ENCODE measurements around the gene SPI1. TPM values are rescaled to one million over a fixed set of nuclear protein-coding genes. Genes with fewer than 3 reads are reported as not detected.

SPI1 gene
- total and polyA plus RNA-seq, 7 donors, result 1.6 to 8.3 (median 3.6) TPM

DNA sequence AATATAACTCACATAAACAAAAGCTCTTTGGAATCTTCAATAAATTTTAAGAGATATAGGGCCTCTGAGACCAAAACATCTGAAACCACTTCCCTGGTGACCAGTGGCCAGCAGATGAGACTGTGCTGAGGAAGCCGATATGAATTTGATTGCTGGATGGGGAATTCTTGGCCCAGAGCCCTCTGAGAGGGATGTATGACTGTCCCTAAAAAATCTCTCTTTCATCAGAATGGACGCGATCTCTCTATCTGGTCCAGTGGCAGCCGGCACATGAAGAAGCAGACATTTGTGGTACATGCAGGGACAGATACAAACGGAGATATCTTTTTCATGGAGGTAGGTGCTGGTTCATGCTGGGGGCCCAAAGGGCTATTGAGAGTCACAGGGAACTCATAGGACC, 63.4 kb downstream of the SPI1 start:
- Histone ChIP-seq H3K4me1 (no peaks in the 10 kb centered on the region), H3K27me3 (ENCODE audit: insufficient read depth in 3 of 3, low read length in 2 of 3) (no peaks in the 10 kb centered on the region), H3K9me3 (no peaks in the 10 kb centered on the region), H3K36me3 (ENCODE audit: insufficient read depth in 1 of 2, low read depth in 1 of 2) (peaks cover 11 to 89% of the 10 kb centered on the region in 2 donors), H3K27ac (no peak overlapping the region), H3K4me3 (no peak overlapping the region)
- intact Hi-C loops (cut with DNase I), result no loop called here
- no peak for TF ChIP-seq CTCF (IDR thresholded peaks at IDR 0.05)
- WGBS, 3 donors, result 76 to 84% (median 78%) methylated on average over 5 of the region's 5 CpGs
- ATAC-seq (no peak), DNase-seq (no peak)

DNA sequence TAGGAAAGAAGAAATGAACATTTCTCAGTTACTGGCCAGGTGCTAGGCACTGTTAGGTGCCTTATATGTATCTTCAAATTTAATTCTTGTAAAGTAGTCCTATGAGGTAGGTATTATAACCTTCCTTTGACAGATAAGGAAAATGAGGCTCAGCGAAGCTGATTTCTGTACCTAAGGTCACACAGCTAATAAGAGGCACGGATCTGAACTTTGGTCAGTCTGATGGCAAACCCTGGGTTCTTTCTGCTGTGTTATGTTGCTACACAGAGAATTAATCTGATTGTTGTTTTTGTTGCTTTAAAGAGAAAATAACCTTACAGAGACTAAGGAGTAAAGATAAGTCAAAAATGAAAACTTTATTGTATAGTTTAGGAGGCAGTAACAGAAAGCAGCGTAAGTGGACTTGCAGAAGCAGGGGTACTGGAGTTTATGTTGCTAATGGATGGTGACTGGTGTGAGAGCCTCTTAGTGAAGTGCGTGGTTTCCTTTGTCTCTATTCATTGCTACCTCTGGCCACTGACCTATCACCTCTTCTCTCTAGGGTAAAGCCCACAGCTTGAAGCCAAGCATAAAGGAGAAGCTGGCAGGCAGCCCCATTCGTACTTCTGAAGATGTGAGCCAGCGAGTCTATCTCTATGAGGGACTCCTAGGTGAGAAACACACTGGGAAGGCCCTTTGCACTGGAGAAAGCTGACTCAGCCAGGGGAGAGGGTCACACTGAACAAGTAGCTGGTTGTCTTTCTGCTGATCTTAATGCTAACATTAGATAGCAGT, 70.1 kb downstream of the SPI1 start:
- DNase-seq, result no peak
- ATAC-seq, result no peak

GRCh38 chr11:47306484-47306844, 71.9 kb downstream of the SPI1 start:
- WGBS, 3 donors, result 90 to 96% (median 96%) methylated on average over 1 of the region's 1 CpG
- ATAC-seq (no peak), DNase-seq (no peak)
- no peak overlapping the region for H3K27ac ChIP-seq
- intact Hi-C loops (cut with DNase I), result no loop called here
- no peaks in the 10 kb centered on the region for H3K27me3 ChIP-seq (ENCODE audit: insufficient read depth in 3 of 3, low read length in 2 of 3)
- peaks cover 12 to 97% of the 10 kb centered on the region in 2 donors for H3K36me3 ChIP-seq (ENCODE audit: insufficient read depth in 1 of 2, low read depth in 1 of 2)
- no peak overlapping the region for H3K4me3 ChIP-seq
- no peak for TF ChIP-seq CTCF (IDR thresholded peaks at IDR 0.05)
- peaks cover 16% of the 10 kb centered on the region for H3K4me1 ChIP-seq
- no peaks in the 10 kb centered on the region for H3K9me3 ChIP-seq

More for the DNA sequence above, 70.1 kb downstream of the SPI1 start:
- no peak overlapping the region for H3K27ac ChIP-seq
- no peaks in the 10 kb centered on the region for H3K27me3 ChIP-seq (ENCODE audit: insufficient read depth in 3 of 3, low read length in 2 of 3)
- peaks cover 16% of the 10 kb centered on the region for H3K4me1 ChIP-seq
- 87 to 93% (median 89%) methylated on average over 6 of the region's 6 CpGs for WGBS, 3 donors
- TF ChIP-seq CTCF (IDR thresholded peaks at IDR 0.05), result no peak
- intact Hi-C loops (cut with DNase I), result no loop called here
- peaks cover 14 to 97% of the 10 kb centered on the region in 2 donors for H3K36me3 ChIP-seq (ENCODE audit: insufficient read depth in 1 of 2, low read depth in 1 of 2)
- H3K9me3 ChIP-seq, result no peaks in the 10 kb centered on the region
- H3K4me3 ChIP-seq, result no peak overlapping the region

DNA sequence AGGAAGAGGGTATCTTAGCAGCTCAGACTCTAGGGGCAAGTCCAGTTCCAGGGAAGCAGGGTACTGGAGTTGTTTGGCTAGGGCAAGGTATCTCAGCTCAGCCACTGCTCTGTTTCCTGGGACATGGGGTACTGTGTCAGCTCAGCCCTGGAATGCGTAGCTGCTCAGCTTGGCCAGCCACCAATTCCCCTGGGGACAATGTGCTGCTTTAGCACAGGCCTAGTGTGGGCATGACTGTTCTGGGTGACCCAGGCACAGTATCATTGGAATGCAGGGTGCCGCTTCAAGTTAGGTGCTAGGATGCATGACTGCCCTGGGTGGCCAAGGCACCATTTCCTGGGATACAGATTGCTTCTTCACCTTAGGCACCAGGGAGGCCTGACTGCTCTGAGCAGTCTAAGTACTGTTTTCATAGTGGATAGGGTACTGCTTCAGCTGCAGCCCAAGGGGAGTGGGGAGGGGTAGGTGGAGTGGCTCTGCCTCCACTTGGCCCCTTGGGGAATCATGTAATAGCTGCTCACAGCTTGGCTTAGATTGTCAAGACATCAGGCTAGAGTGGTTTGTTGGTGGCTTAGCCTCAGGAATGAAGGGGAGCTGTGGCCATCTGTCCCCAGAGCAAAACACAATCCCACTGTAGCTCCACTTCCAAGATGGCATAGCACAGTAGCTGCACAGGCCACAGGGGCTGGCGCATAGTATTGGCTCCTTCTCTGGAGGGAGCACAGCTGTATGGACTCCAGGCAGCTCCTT, 72.4 kb downstream of the SPI1 start:
- peak; percentile 43 to 97 (median 95) for ATAC-seq
- WGBS, 3 donors, result 24 to 55% (median 32%) methylated on average over 3 of the region's 3 CpGs
- intact Hi-C loops (cut with DNase I), result no loop called here
- H3K9me3 ChIP-seq, result no peaks in the 10 kb centered on the region
- no peak overlapping the region for H3K4me3 ChIP-seq
- H3K27ac ChIP-seq, result peak overlapping the region; percentile 50
- H3K36me3 ChIP-seq (ENCODE audit: insufficient read depth in 1 of 2, low read depth in 1 of 2), result peaks cover 9 to 97% of the 10 kb centered on the region in 2 donors
- no peaks in the 10 kb centered on the region for H3K27me3 ChIP-seq (ENCODE audit: insufficient read depth in 3 of 3, low read length in 2 of 3)
- peaks cover 16% of the 10 kb centered on the region for H3K4me1 ChIP-seq
- peak; percentile 40 to 83 for DNase-seq
- no peak for TF ChIP-seq CTCF (IDR thresholded peaks at IDR 0.05)

Other genes with a start within 250 kb of the SPI1 start
- gene ARFGAP2, start 201.7 kb downstream of the SPI1 start, total RNA-seq, result 100 to 1,000 TPM in 1 of 4 donors, 10 to 100 TPM in 3; 80.2 to 138 (median 86.5) TPM
- gene ARFGAP2, start 201.7 kb downstream of the SPI1 start, polyA plus RNA-seq, result 10 to 100 TPM; 58.7 to 84.3 (median 60.8) TPM
- gene PACSIN3, start 192.1 kb downstream of the SPI1 start, total RNA-seq, result 100 to 1,000 TPM; 210 to 430 (median 348) TPM
- gene PACSIN3, start 192.1 kb downstream of the SPI1 start, polyA plus RNA-seq, result 100 to 1,000 TPM in 2 of 3 donors, 10 to 100 TPM in 1; 90.4 to 303 (median 167) TPM
- 1 to 10 TPM; 5.1 to 9.3 (median 6.9) TPM for gene DDB2, start 163.6 kb downstream of the SPI1 start, total RNA-seq
- gene DDB2, start 163.6 kb downstream of the SPI1 start, polyA plus RNA-seq, result 10 to 100 TPM in 1 of 3 donors, 1 to 10 TPM in 2; 3.8 to 11.5 (median 4.3) TPM
- gene ACP2, start 129.7 kb downstream of the SPI1 start, total RNA-seq, result 10 to 100 TPM in 3 of 4 donors, 1 to 10 TPM in 1; 7.1 to 17.8 (median 15.3) TPM
- 10 to 100 TPM; 13.1 to 19.0 (median 18.5) TPM for gene ACP2, start 129.7 kb downstream of the SPI1 start, polyA plus RNA-seq
- 10 to 100 TPM in 1 of 4 donors, 1 to 10 TPM in 3; 3.9 to 12.6 (median 5.2) TPM for gene NR1H3, start 120.6 kb downstream of the SPI1 start, total RNA-seq
- 1 to 10 TPM; 6.2 to 9.3 (median 7.6) TPM for gene NR1H3, start 120.6 kb downstream of the SPI1 start, polyA plus RNA-seq
- gene MADD, start 108.4 kb downstream of the SPI1 start, total RNA-seq, result 10 to 100 TPM; 17.5 to 33.6 (median 25.6) TPM
- 10 to 100 TPM; 11.5 to 32.0 (median 17.8) TPM for gene MADD, start 108.4 kb downstream of the SPI1 start, polyA plus RNA-seq
- gene MYBPC3, start 25.8 kb downstream of the SPI1 start, total RNA-seq, result 1 to 10 TPM in 1 of 4 donors, under 1 TPM in 3; 0.44 to 1.3 (median 0.69) TPM
- gene MYBPC3, start 25.8 kb downstream of the SPI1 start, polyA plus RNA-seq, result under 1 TPM; 0.01 to 0.13 (median 0.07) TPM
- gene SLC39A13, start 30.0 kb upstream of the SPI1 start, total RNA-seq, result 10 to 100 TPM; 14.7 to 26.9 (median 19.9) TPM
- gene SLC39A13, start 30.0 kb upstream of the SPI1 start, polyA plus RNA-seq, result 10 to 100 TPM; 27.0 to 35.3 (median 29.1) TPM
- gene PSMC3, start 47.9 kb upstream of the SPI1 start, total RNA-seq, result 100 to 1,000 TPM; 141 to 255 (median 191) TPM
- 100 to 1,000 TPM; 300 to 346 (median 316) TPM for gene PSMC3, start 47.9 kb upstream of the SPI1 start, polyA plus RNA-seq
- gene RAPSN, start 70.6 kb upstream of the SPI1 start, total RNA-seq, result 10 to 100 TPM; 47.5 to 90.6 (median 59.5) TPM
- gene RAPSN, start 70.6 kb upstream of the SPI1 start, polyA plus RNA-seq, result 10 to 100 TPM; 37.6 to 79.3 (median 50.0) TPM
- 100 to 1,000 TPM in 3 of 4 donors, 10 to 100 TPM in 1; 79.0 to 193 (median 140) TPM for gene CELF1, start 174.6 kb upstream of the SPI1 start, total RNA-seq
- 100 to 1,000 TPM in 1 of 3 donors, 10 to 100 TPM in 2; 40.1 to 112 (median 92.5) TPM for gene CELF1, start 174.6 kb upstream of the SPI1 start, polyA plus RNA-seq
- 10 to 100 TPM; 20.9 to 37.8 (median 27.0) TPM for gene PTPMT1, start 187.1 kb upstream of the SPI1 start, total RNA-seq
- gene PTPMT1, start 187.1 kb upstream of the SPI1 start, polyA plus RNA-seq, result 10 to 100 TPM; 34.5 to 40.3 (median 38.7) TPM
- 10 to 100 TPM; 14.4 to 19.7 (median 17.2) TPM for gene KBTBD4, start 200.4 kb upstream of the SPI1 start, total RNA-seq
- 10 to 100 TPM; 12.0 to 23.1 (median 19.1) TPM for gene KBTBD4, start 200.4 kb upstream of the SPI1 start, polyA plus RNA-seq
- gene NDUFS3, start 200.5 kb upstream of the SPI1 start, total RNA-seq, result 100 to 1,000 TPM; 160 to 285 (median 188) TPM
- 100 to 1,000 TPM; 225 to 528 (median 317) TPM for gene NDUFS3, start 200.5 kb upstream of the SPI1 start, polyA plus RNA-seq
- under 1 TPM in 2 of 4 donors, not detected in 2; 0.15 to 0.26 TPM for gene FAM180B, start 208.1 kb upstream of the SPI1 start, total RNA-seq
- gene FAM180B, start 208.1 kb upstream of the SPI1 start, polyA plus RNA-seq, result under 1 TPM; 0.04 to 0.51 (median 0.08) TPM
- under 1 TPM in 3 of 4 donors, not detected in 1; 0.27 to 0.42 (median 0.39) TPM for gene C1QTNF4, start 215.9 kb upstream of the SPI1 start, total RNA-seq
- gene C1QTNF4, start 215.9 kb upstream of the SPI1 start, polyA plus RNA-seq, result under 1 TPM; 0.19 to 0.70 (median 0.20) TPM